Cardiac muscle cell (in vitro differentiated cells and primary cell): Measurements from ENCODE around the gene ARID5B. TPM values are rescaled to one million over a fixed set of nuclear protein-coding genes. Genes with fewer than 3 reads are reported as not detected.
A peak's percentile ranks its signal among the peaks of the same experiment; 100 is the strongest.

ENCODE experiments used
- DNase-seq, 2 donors: peaks; one replicate each; pipeline versions ENCODE4 v3.0.0 to v3.0.0-alpha.2; 2010 to 2017; ENCODE audit warnings: low read depth in 1 of 2, low spot score in 1 of 2
- H3K27ac ChIP-seq: fragments of 200-600 bp; sonication (generic); 2 replicates; pipeline ENCODE4 v1.5.1; 2016
- H3K27me3 ChIP-seq: fragments of 200-600 bp; sonication (generic); 2 replicates; pipeline ENCODE4 v1.6.0; 2016; ENCODE audit warnings: control low read depth
- H3K36me3 ChIP-seq: fragments of 200-600 bp; sonication (generic); 2 replicates; pipeline ENCODE4 v1.5.1; 2016; ENCODE audit warnings: control low read depth
- H3K4me1 ChIP-seq: fragments of 200-600 bp; sonication (generic); 2 replicates; pipeline ENCODE4 v1.8.1; 2017; ENCODE audit warnings: low read depth, mild to moderate bottlenecking, mixed run types
- H3K4me3 ChIP-seq: fragments of 200-600 bp; sonication (generic); 2 replicates; pipeline ENCODE4 v1.5.1; 2016; ENCODE audit warnings: mild to moderate bottlenecking
- H3K9me3 ChIP-seq: fragments of 200-600 bp; sonication (generic); 2 replicates; pipeline ENCODE4 v1.5.1; 2017; ENCODE audit warnings: low read depth, mild to moderate bottlenecking, control low read depth
- polyA plus RNA-seq: library from polyadenylated mRNA; unstranded; fragments of >200 nt; fragmentation: Nextera tagmentation; extraction: Ambion mirVana; gene quantifications from 2 replicates; pipeline ENCODE4 v1.2.1, GENCODE V29; 2016
- total RNA-seq: library from RNA; depleted of rRNA; stranded (reverse); fragments of >200 nt; gene quantifications from 2 replicates; pipeline ENCODE4 v1.2.3, GENCODE V29; 2016
- TF ChIP-seq, protein P1 (sequence below): IDR thresholded peaks from 2 replicates; pipeline ENCODE4 v1.5.1; 2012; ENCODE audit warnings: low read depth, mild to moderate bottlenecking, low read length

The ARID5B gene
- total and polyA plus RNA-seq, 2 experiments from 2014 or later, result 4.9 to 7.8 TPM

DNA sequence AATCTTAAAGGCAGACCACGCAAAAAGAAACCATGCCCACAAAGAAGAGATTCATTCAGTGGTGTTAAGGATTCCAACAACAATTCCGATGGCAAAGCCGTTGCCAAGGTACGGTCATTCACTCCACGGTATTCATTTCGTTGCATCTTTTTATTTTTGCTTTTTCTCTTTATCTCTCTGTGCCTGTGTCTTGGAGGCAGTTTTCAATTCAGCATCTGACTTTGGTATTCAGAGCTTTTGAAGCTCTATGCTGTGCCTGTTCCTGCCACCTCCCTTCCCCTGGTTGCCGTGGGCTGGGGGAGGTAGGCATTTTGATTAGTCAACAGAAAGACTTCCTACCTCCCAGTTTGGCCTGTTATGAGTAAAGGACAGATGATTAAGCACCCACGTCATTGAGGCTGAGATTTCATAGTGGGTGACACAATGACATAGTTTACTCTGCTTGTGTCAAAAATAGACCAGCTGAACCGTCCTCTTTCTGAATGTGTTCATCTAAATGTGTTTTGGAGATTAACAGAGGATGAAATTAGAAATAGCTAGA is 149.5 kb downstream of the ARID5B start:
- TF ChIP-seq, protein P1, sequence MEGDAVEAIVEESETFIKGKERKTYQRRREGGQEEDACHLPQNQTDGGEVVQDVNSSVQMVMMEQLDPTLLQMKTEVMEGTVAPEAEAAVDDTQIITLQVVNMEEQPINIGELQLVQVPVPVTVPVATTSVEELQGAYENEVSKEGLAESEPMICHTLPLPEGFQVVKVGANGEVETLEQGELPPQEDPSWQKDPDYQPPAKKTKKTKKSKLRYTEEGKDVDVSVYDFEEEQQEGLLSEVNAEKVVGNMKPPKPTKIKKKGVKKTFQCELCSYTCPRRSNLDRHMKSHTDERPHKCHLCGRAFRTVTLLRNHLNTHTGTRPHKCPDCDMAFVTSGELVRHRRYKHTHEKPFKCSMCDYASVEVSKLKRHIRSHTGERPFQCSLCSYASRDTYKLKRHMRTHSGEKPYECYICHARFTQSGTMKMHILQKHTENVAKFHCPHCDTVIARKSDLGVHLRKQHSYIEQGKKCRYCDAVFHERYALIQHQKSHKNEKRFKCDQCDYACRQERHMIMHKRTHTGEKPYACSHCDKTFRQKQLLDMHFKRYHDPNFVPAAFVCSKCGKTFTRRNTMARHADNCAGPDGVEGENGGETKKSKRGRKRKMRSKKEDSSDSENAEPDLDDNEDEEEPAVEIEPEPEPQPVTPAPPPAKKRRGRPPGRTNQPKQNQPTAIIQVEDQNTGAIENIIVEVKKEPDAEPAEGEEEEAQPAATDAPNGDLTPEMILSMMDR, result no peak
- Histone ChIP-seq H3K27me3 (no peaks in the 10 kb centered on the region), H3K9me3 (no peaks in the 10 kb centered on the region), H3K27ac (no peak overlapping the region), H3K4me3 (no peak overlapping the region), H3K4me1 (peaks cover 52% of the 10 kb centered on the region), H3K36me3 (no peaks in the 10 kb centered on the region)
- DNase-seq, result peak; percentile 16 to 94

DNA sequence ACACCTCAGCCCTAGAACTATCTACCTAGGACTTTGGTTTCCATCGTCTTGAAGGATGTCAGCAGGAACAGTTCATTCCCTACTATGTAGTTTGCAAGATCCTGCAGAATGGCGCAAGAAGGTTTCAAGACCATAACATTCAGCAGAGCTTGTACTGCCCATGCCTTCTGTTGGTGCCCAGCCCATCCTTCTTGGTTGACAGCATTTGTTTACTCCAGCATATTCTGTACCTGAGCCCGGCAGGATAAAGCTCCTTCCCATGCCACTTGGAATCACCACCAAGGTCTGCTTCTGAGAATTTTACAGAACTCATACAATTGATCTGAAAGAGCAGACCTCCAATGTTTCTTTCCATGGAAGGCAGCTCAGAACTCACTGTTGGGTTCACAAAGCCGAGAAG is 150.8 kb downstream of the ARID5B start:
- Histone ChIP-seq H3K27ac (no peak overlapping the region), H3K27me3 (no peaks in the 10 kb centered on the region), H3K36me3 (no peaks in the 10 kb centered on the region), H3K4me1 (peaks cover 50% of the 10 kb centered on the region), H3K4me3 (no peak overlapping the region), H3K9me3 (no peaks in the 10 kb centered on the region)
- TF ChIP-seq, protein P1, result no peak
- DNase-seq, result no peak

DNA sequence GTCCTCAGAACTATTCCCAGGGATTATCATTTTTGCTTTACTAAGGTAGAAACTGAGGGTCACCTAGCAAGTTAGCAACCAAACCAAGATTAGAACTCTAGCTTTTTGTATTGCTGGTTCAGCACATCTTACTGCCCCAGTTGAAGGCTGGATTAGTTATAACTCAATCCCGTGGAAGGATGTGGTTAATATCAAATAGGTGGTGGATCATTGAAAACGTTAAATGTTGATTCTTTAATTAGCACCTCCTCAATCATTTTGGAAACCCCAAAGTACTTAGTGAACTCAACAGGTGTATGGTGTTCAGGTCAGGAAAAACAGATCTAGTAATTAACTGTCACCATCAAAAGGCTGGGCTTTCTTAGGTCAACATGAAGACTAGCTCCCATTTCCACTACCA is 152.4 kb downstream of the ARID5B start:
- Histone ChIP-seq H3K9me3 (no peaks in the 10 kb centered on the region), H3K36me3 (no peaks in the 10 kb centered on the region), H3K27me3 (no peaks in the 10 kb centered on the region), H3K4me1 (peaks cover 47% of the 10 kb centered on the region), H3K4me3 (no peak overlapping the region), H3K27ac (no peak overlapping the region)
- DNase-seq, result no peak
- TF ChIP-seq, protein P1, result no peak

DNA sequence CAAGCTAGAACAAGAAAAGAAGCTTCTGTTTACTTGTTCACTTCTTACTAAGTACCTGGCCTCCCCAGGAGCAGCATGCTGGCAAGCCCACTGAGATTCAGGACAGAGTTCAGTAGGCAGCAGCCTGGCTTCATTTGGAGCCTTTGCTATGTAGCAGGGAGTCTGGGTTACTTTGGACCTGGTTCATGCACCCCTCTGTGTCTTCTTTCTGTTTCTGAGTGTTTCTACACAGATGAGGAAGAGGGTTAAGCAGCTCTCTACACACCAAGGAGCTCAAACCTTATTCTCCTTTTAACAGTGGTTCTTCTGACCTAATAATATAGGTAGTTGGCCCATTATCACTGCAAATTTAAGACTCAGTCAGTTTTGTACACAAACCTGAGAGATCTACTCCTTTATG is 152.9 kb downstream of the ARID5B start:
- no peaks in the 10 kb centered on the region for H3K36me3 ChIP-seq
- H3K27ac ChIP-seq, result no peak overlapping the region
- TF ChIP-seq, protein P1, result no peak
- H3K27me3 ChIP-seq, result no peaks in the 10 kb centered on the region
- DNase-seq, result no peak
- H3K4me3 ChIP-seq, result no peak overlapping the region
- H3K4me1 ChIP-seq, result peaks cover 47% of the 10 kb centered on the region
- no peaks in the 10 kb centered on the region for H3K9me3 ChIP-seq

DNA sequence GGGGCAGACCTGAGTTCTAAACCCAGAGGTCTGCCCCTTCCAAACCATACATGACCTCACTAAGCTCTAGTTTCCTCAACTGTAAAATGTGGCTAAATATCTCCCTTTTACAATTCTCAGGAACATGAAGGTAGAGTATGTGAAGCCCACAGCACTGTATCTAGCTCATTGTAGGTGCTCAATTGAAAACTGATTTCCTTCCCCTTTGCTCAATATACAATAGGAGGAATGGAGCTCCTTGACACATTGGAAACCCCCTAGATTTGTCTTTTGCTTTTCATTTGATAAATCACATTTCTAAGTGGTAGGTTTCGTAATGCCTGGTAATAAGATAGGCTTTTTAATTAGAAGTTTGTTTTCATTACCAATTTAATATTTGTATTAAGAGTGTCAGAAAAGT is 153.3 kb downstream of the ARID5B start:
- TF ChIP-seq, protein P1, result no peak
- no peak for DNase-seq
- H3K36me3 ChIP-seq, result no peaks in the 10 kb centered on the region
- H3K9me3 ChIP-seq, result no peaks in the 10 kb centered on the region
- H3K27ac ChIP-seq, result no peak overlapping the region
- H3K4me1 ChIP-seq, result peaks cover 47% of the 10 kb centered on the region
- no peak overlapping the region for H3K4me3 ChIP-seq
- H3K27me3 ChIP-seq, result no peaks in the 10 kb centered on the region
